Measurements from ENCODE around the gene KDM2B. TPM values are rescaled to one million over a fixed set of nuclear protein-coding genes. Genes with fewer than 3 reads are reported as not detected.

The KDM2B gene
- polyA plus RNA-seq, 3 donors = 9.7 to 68.1 (median 9.7) TPM

DNA sequence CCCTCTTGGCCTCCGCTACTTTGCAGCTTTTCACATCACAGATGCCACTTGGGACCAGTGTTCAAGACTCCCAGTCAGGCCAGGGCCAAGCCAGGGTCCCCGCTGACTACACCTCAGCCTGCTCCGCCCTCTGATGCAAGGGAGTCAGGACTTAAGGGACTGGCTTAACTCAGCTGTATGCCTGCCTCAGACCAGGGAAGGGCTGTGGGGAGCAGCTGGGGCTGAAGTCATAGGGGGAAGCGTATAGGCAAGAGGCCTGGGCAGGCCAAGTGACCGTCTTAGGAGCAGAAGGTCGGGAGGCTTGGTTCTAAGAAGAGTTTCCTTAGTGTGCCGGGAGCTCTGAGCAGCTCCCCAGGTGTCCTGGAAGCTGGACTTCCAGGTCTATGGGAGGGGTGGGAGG is 21.9 kb downstream of the KDM2B start:
- H3K27ac ChIP-seq (ENCODE audit: low read depth in 1 of 2, low read length in 2 of 2) = no peak overlapping the region
- 98% methylated on average over 4 of the region's 7 CpGs for WGBS (ENCODE audit: insufficient coverage)
- H3K4me3 ChIP-seq (replicated peaks in 1 of 3; ENCODE audit: low read depth in 2 of 3, low read length in 3 of 3) = no peak overlapping the region
- H3K36me3 ChIP-seq (replicated peaks in 1 of 2; ENCODE audit: control insufficient read depth in 1 of 2, insufficient read depth in 2 of 2, low read length in 2 of 2) = no peaks in the 10 kb centered on the region
- Mint-ChIP-seq H3K4me3 (no peak overlapping the region), H3K4me1 (peaks cover 23% of the 10 kb centered on the region), H3K27ac (peak overlapping the region in 4 of 7 donors; percentile 26 to 75 (median 54)), H3K9me3 (no peaks in the 10 kb centered on the region), H3K27me3 (ENCODE audit: low read depth in 3 of 3) (peaks cover 0 to 1% (median 0%) of the 10 kb centered on the region in 3 donors), H3K36me3 (peaks cover 9 to 10% of the 10 kb centered on the region in 2 donors)
- H3K27me3 ChIP-seq (ENCODE audit: control insufficient read depth in 2 of 2, insufficient read depth in 2 of 2, low read length in 2 of 2) = no peaks in the 10 kb centered on the region
- H4K20me1 ChIP-seq (ENCODE audit: insufficient read depth, low read length) = no peaks in the 10 kb centered on the region
- no peak for DNase-seq
- TF ChIP-seq, protein P1, sequence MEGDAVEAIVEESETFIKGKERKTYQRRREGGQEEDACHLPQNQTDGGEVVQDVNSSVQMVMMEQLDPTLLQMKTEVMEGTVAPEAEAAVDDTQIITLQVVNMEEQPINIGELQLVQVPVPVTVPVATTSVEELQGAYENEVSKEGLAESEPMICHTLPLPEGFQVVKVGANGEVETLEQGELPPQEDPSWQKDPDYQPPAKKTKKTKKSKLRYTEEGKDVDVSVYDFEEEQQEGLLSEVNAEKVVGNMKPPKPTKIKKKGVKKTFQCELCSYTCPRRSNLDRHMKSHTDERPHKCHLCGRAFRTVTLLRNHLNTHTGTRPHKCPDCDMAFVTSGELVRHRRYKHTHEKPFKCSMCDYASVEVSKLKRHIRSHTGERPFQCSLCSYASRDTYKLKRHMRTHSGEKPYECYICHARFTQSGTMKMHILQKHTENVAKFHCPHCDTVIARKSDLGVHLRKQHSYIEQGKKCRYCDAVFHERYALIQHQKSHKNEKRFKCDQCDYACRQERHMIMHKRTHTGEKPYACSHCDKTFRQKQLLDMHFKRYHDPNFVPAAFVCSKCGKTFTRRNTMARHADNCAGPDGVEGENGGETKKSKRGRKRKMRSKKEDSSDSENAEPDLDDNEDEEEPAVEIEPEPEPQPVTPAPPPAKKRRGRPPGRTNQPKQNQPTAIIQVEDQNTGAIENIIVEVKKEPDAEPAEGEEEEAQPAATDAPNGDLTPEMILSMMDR (IDR thresholded peaks at IDR 0.05) = no peak
- no peaks in the 10 kb centered on the region for H3K9me3 ChIP-seq (replicated peaks in 1 of 2; ENCODE audit: control insufficient read depth in 1 of 2, insufficient read depth in 1 of 2, low read length in 2 of 2)
- no peak overlapping the region for H3K9ac ChIP-seq (ENCODE audit: insufficient read depth, low read length, poor library complexity, severe bottlenecking)
- no peaks in the 10 kb centered on the region for H3K79me2 ChIP-seq (ENCODE audit: insufficient read depth, low read length)
- no peak overlapping the region for H3K4me2 ChIP-seq (replicated peaks; ENCODE audit: extremely low read depth, low read length, poor library complexity, severe bottlenecking)
- peaks cover 21 to 23% of the 10 kb centered on the region in 2 donors for H3K4me1 ChIP-seq (ENCODE audit: control insufficient read depth in 1 of 2, insufficient read depth in 2 of 2, low read length in 2 of 2)
- H2AFZ ChIP-seq (ENCODE audit: insufficient read depth, low read depth, low read length, poor library complexity, severe bottlenecking) = no peak overlapping the region
- intact Hi-C loops (cut with micrococcal nuclease) = no loop called here

DNA sequence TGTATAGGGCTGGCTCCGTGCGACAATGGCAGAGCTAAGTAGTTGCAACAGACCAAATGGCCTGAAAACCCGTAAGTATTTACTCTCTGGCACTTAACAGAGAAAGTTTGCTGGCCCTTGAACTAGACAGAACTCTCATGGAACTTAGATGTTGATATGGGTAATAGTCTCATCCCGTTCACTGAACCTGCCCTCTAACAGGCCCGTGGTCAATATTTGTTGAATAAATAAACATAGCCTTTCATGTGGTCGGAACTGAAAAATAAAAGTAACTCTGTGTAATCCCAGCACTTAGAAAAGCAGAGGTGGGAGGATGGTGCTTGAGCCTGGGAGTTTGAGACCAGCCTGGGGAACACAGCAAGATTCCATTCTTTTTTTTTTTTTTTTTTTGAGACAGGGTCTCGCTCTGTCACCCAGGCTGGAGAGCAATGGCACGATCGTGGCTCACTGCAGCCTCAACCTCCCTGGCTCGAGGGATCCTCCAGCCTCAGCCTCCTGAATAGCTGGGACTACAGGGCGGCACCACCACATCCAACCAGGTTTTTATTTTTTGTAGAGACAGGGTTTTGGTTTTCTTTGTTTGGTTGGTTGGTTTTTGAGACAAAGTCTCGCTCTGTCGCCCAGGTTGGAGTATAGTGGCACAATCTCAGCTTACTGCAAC is 29.7 kb downstream of the KDM2B start:
- Mint-ChIP-seq H3K4me1 (peaks cover 18% of the 10 kb centered on the region), H3K27me3 (ENCODE audit: low read depth in 3 of 3) (peaks cover 0 to 2% (median 0%) of the 10 kb centered on the region in 3 donors), H3K27ac (peak overlapping the region in 1 of 7 donors; percentile 30), H3K36me3 (peaks cover 7 to 8% of the 10 kb centered on the region in 2 donors), H3K4me3 (no peak overlapping the region), H3K9me3 (no peaks in the 10 kb centered on the region)
- 81% methylated on average over 3 of the region's 13 CpGs for WGBS (ENCODE audit: insufficient coverage)
- Histone ChIP-seq H3K4me2 (replicated peaks; ENCODE audit: extremely low read depth, low read length, poor library complexity, severe bottlenecking) (no peak overlapping the region), H3K4me1 (ENCODE audit: control insufficient read depth in 1 of 2, insufficient read depth in 2 of 2, low read length in 2 of 2) (peaks cover 19% of the 10 kb centered on the region in 2 donors), H3K4me3 (replicated peaks in 1 of 3; ENCODE audit: low read depth in 2 of 3, low read length in 3 of 3) (no peak overlapping the region), H3K27me3 (ENCODE audit: control insufficient read depth in 2 of 2, insufficient read depth in 2 of 2, low read length in 2 of 2) (no peaks in the 10 kb centered on the region), H4K20me1 (ENCODE audit: insufficient read depth, low read length) (no peaks in the 10 kb centered on the region), H3K79me2 (ENCODE audit: insufficient read depth, low read length) (no peaks in the 10 kb centered on the region), H3K36me3 (replicated peaks in 1 of 2; ENCODE audit: control insufficient read depth in 1 of 2, insufficient read depth in 2 of 2, low read length in 2 of 2) (no peaks in the 10 kb centered on the region), H3K9me3 (replicated peaks in 1 of 2; ENCODE audit: control insufficient read depth in 1 of 2, insufficient read depth in 1 of 2, low read length in 2 of 2) (no peaks in the 10 kb centered on the region), H3K9ac (ENCODE audit: insufficient read depth, low read length, poor library complexity, severe bottlenecking) (no peak overlapping the region), H2AFZ (ENCODE audit: insufficient read depth, low read depth, low read length, poor library complexity, severe bottlenecking) (no peak overlapping the region), H3K27ac (ENCODE audit: low read depth in 1 of 2, low read length in 2 of 2) (no peak overlapping the region)
- TF ChIP-seq, protein P1 (IDR thresholded peaks at IDR 0.05) = no peak
- DNase-seq = no peak
- intact Hi-C loops (cut with micrococcal nuclease) = loop anchor here (5.0 kb wide), 3 partner anchors 71 to 131 kb away; partner anchors contain the start of gene ORAI1 (in 1 of the 2)

Measured in CD14-positive monocyte (primary cell).